Omental fat pad (tissue), 4 donors: ENCODE measurements around the gene KCNC1. TPM values are rescaled to one million over a fixed set of nuclear protein-coding genes. Genes with fewer than 3 reads are reported as not detected.

ENCODE experiments used
- ATAC-seq: fragments of 150-250 bp; one replicate; pipeline ENCODE4 v1.9.1; 2016; ENCODE audit warnings: mild to moderate bottlenecking, moderate library complexity; ENCODE audit not compliant: low FRiP score
- DNase-seq: peaks from one replicate; pipeline ENCODE4 v3.0.0-alpha.2; 2019; ENCODE audit warnings: low spot score
- CTCF ChIP-seq, 3 donors: fragments of 450-650 bp; IDR thresholded peaks; one replicate each; pipeline ENCODE4 v1.5.1; 2016 to 2017; ENCODE audit warnings: antibody characterized with exemption in 3 of 3, mild to moderate bottlenecking in 3 of 3, moderate library complexity in 2 of 3
- total RNA-seq, 4 donors: library from RNA; depleted of rRNA; stranded (reverse); fragments of >200 nt; gene quantifications; one replicate each; pipeline ENCODE4 v1.1.0, GENCODE V29; 2016

The KCNC1 gene
- total RNA-seq, 4 donors from 2014 or later = not detected

DNA sequence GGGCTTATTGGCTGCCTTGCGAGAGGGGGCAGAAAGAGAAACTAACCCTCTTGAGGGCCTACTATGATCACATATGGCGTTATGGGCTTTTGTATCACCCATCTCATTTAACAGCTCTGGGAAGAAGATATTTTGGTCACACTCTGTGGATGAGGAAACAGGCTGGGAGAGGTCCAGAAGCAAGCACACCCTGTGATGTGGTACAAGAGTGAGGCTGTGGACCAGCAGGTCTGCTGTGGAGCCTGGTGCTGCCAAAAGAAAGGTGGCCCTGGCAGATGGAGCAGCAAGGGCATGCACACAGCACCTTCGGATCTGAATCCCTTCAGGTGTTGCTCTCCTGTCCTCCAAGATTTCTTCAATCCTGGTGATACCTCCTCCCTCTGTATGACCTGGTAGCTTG is 64.1 kb downstream of the KCNC1 start:
- DNase-seq (no peak), ATAC-seq (no peak)
- no peak for TF ChIP-seq CTCF (IDR thresholded peaks at IDR 0.05)

- TF ChIP-seq CTCF (IDR thresholded peaks at IDR 0.05) = no peak
- ATAC-seq (no peak), DNase-seq (no peak)
Measured at GRCh38 chr11:17799147-17799546, 64.6 kb downstream of the KCNC1 start.

DNA sequence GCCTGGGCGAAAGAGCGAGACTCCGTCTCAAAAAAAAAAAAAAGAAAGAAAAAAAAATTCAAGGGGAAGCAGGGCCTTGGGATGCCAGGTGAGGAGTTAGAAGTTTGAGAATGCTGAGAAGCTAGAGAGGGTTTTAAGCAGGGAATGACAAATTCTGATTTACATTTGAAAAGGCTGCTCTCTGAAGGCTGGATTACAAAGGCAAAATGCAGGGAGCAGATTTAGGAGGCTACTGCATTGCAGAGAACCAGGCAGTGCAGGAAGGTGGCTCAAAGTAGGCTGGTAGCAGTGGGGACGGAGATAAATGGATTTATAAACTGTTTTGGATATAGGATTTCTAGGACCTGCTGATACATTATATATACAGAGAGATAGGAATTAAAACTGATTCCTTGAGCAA is 66.6 kb downstream of the KCNC1 start:
- DNase-seq (no peak), ATAC-seq (no peak)
- TF ChIP-seq CTCF (IDR thresholded peaks at IDR 0.05) = no peak

DNA sequence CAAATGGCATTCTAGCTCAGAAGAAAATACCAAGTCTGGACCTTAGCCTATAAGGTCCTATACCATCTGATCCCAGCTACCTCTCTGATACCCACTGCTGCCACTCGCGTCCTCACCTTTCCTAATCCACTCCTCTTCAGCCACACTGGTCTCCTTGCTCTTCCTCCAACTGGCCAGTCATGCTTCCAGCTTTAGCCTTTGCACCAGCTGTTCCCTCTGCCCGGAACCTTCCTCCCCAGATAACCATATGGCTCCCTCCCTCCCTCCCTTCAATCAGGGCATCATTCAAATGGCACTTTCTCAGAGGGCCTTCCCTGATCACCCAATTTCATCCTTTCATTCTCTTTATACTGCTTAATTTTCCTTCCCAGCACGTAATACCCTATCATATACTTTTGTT is 67.9 kb downstream of the KCNC1 start:
- TF ChIP-seq CTCF (IDR thresholded peaks at IDR 0.05) = no peak
- ATAC-seq = no peak
- DNase-seq = no peak

DNA sequence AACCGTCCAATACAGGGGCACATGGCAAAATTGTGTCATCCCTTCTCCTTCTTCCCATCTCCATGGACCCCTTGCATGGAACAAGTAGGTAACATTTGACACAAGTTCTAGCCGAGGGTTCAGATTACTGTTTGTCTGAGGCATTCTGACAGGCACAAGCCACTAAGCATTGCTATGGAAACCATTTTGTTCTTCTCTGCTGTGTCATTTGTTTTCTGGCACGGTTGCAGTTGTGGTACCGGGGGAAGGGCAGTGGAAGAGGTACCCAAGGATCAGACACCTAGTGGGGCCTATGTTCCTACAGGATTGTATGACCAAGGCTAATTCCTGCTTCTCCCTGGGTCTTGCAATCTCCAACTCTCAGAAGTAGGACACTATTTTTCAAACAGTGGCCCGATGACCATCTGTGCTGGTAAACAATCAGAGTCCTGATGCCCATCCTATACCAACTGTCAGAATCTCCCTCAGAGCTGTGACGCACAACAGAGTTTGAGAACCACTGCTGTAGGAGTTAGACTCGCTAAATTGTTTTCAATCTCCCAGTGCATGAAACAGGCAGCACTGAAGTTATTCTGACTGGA is 69.3 kb downstream of the KCNC1 start:
- TF ChIP-seq CTCF (IDR thresholded peaks at IDR 0.05) = no peak
- DNase-seq (no peak), ATAC-seq (no peak)

DNA sequence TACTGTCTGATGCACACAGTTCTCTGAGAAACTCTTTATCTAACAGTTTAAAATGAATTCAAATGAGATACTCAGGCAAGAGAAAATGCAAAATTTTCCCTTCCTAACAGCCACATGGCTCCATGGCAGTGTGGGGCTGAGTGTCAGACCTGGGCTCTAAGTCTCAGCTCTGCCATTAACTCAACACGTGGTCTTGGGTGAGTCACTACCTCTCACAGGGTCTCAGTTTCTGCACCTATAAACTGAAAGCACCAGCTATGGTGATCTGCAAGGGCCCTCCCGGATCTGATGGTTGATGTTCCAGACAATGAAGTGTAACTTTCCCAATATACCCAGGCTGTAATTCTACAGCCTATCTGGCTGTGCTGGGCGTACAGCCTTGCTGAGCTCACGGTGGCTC is 70.5 kb downstream of the KCNC1 start:
- TF ChIP-seq CTCF (IDR thresholded peaks at IDR 0.05) = no peak
- ATAC-seq (no peak), DNase-seq (no peak)

- no peak for TF ChIP-seq CTCF (IDR thresholded peaks at IDR 0.05)
- DNase-seq (no peak), ATAC-seq (no peak)
Measured at GRCh38 chr11:17805873-17806272, 71.3 kb downstream of the KCNC1 start.
